M059J (cell line): Measurements from ENCODE around the gene FMN2. TPM values are rescaled to one million over a fixed set of nuclear protein-coding genes. Genes with fewer than 3 reads are reported as not detected.
"Not testable (repeated sequence)": the region's sequence is repeated elsewhere in the genome, so short reads cannot be mapped to it uniquely, and the experiment has no call there.

ENCODE experiments used
- DNase-seq: peaks from one replicate; pipeline ENCODE4 v3.0.0-alpha.2; 2012; ENCODE audit warnings: low read depth
- total RNA-seq: library from RNA; depleted of rRNA; stranded (reverse); fragments of >200 nt; shearing (Covaris generic); gene quantifications from 2 replicates; pipeline ENCODE4 v1.2.3, GENCODE V29; 2014

Gene FMN2
- total RNA-seq, 1 experiment from 2014 or later = 19.2 TPM

- peak; percentile 81 for DNase-seq
Measured at GRCh38 chr1:240310226-240310925, 218.7 kb downstream of the FMN2 start.

GRCh38 chr1:240312872-240313271 lies 221.2 kb downstream of the FMN2 start:
- peak; percentile 93 for DNase-seq

- no peak for DNase-seq
Measured at GRCh38 chr1:240314845-240315801, 223.4 kb downstream of the FMN2 start.

GRCh38 chr1:240319998-240320397 lies 228.3 kb downstream of the FMN2 start:
- DNase-seq = no peak

GRCh38 chr1:240320659-240321058 lies 229.0 kb downstream of the FMN2 start:
- DNase-seq = peak; percentile 30

- DNase-seq = no peak
Measured at GRCh38 chr1:240322943-240323342, 231.3 kb downstream of the FMN2 start.

- not testable (repeated sequence) for DNase-seq
Measured at GRCh38 chr1:240328382-240328781, 236.7 kb downstream of the FMN2 start.

GRCh38 chr1:240329443-240329842 lies 237.8 kb downstream of the FMN2 start:
- no peak for DNase-seq

- no peak for DNase-seq
Measured at GRCh38 chr1:240332672-240333071, 241.0 kb downstream of the FMN2 start.

- DNase-seq = peak; percentile 78
Measured at GRCh38 chr1:240337781-240338180, 246.1 kb downstream of the FMN2 start.

- DNase-seq = no peak
Measured at GRCh38 chr1:240338837-240339236, 247.2 kb downstream of the FMN2 start.

GRCh38 chr1:240341365-240342250 lies 249.9 kb downstream of the FMN2 start:
- DNase-seq = peak; percentile 48

GRCh38 chr1:240342251-240342625 lies 250.6 kb downstream of the FMN2 start:
- no peak for DNase-seq

- DNase-seq = no peak
Measured at GRCh38 chr1:240343045-240343444, 251.4 kb downstream of the FMN2 start.

- no peak for DNase-seq
Measured at GRCh38 chr1:240343966-240344365, 252.3 kb downstream of the FMN2 start.

- DNase-seq = peak; percentile 29
Measured at GRCh38 chr1:240344918-240345317, 253.2 kb downstream of the FMN2 start.

- no peak for DNase-seq
Measured at GRCh38 chr1:240349695-240350094, 258.0 kb downstream of the FMN2 start.

- peak; percentile 79 for DNase-seq
Measured at GRCh38 chr1:240350910-240351331, 259.2 kb downstream of the FMN2 start.

GRCh38 chr1:240351690-240352089 lies 260.0 kb downstream of the FMN2 start:
- no peak for DNase-seq

GRCh38 chr1:240352769-240353168 lies 261.1 kb downstream of the FMN2 start:
- peak; percentile 13 for DNase-seq

GRCh38 chr1:240356568-240356967 lies 264.9 kb downstream of the FMN2 start:
- DNase-seq = no peak

GRCh38 chr1:240362046-240362445 lies 270.4 kb downstream of the FMN2 start:
- no peak for DNase-seq
